DOHH2 (cell line): Measurements from ENCODE around the gene CLCN2.

Experiments
- H3F3A ChIP-seq: fragments of 200-600 bp; sonication (generic), shearing (Covaris generic); 2 replicates; pipeline ENCODE4 v1.6.0; 2016; ENCODE audit warnings: antibody characterized with exemption, mild to moderate bottlenecking; ENCODE audit not compliant: control insufficient read depth, insufficient read depth
- H3K27ac ChIP-seq: fragments of 200-600 bp; sonication (generic); 2 replicates; pipeline ENCODE4 v1.5.1; 2014; ENCODE audit warnings: low read depth, mild to moderate bottlenecking, low read length, moderate library complexity
- H3K27me3 ChIP-seq: fragments of 200-600 bp; sonication (generic); 2 replicates; pipeline ENCODE4 v1.6.1; 2014; ENCODE audit warnings: mild to moderate bottlenecking, low read length, mixed read lengths; ENCODE audit not compliant: control insufficient read depth
- H3K36me3 ChIP-seq: fragments of 200-600 bp; sonication (generic); 2 replicates; pipeline ENCODE4 v1.6.1; 2014; ENCODE audit warnings: mild to moderate bottlenecking, low read length, moderate library complexity, mixed read lengths; ENCODE audit not compliant: control insufficient read depth
- H3K4me1 ChIP-seq: fragments of 200-600 bp; sonication (generic); 2 replicates; pipeline ENCODE4 v1.6.1; 2014; ENCODE audit warnings: mild to moderate bottlenecking, low read length, mixed read lengths; ENCODE audit not compliant: control insufficient read depth
- H3K4me2 ChIP-seq: fragments of 200-600 bp; sonication (generic); 2 replicates; pipeline ENCODE4 v1.6.0; 2014; ENCODE audit warnings: mild to moderate bottlenecking, low read length, moderate library complexity
- H3K4me3 ChIP-seq: fragments of 200-600 bp; sonication (generic); 2 replicates; pipeline ENCODE4 v1.5.1; 2014; ENCODE audit warnings: mild to moderate bottlenecking, low read length, mixed read lengths
- H3K79me2 ChIP-seq: fragments of 200-600 bp; sonication (generic); 2 replicates; pipeline ENCODE4 v1.6.1; 2014; ENCODE audit warnings: mild to moderate bottlenecking, low read length, mixed read lengths; ENCODE audit not compliant: control insufficient read depth
- H3K9me2 ChIP-seq: fragments of 200-600 bp; sonication (generic); replicated peaks from 2 replicates; pipeline ENCODE4 v1.6.1; 2014; ENCODE audit warnings: mild to moderate bottlenecking, low read length, mixed read lengths; ENCODE audit not compliant: control insufficient read depth
- H3K9me3 ChIP-seq: fragments of 200-600 bp; sonication (generic); 2 replicates; pipeline ENCODE4 v1.6.1; 2014; ENCODE audit warnings: antibody characterized with exemption, low read length, mixed read lengths; ENCODE audit not compliant: control insufficient read depth, insufficient read depth
- H4K20me1 ChIP-seq: fragments of 200-600 bp; sonication (generic); 2 replicates; pipeline ENCODE4 v1.6.0; 2014; ENCODE audit warnings: low read depth, mild to moderate bottlenecking, antibody characterized with exemption, low read length, moderate library complexity; ENCODE audit not compliant: control insufficient read depth, insufficient read depth
- CTCF ChIP-seq: fragments of 200-600 bp; sonication (generic); IDR thresholded peaks from one replicate; pipeline ENCODE4 v1.5.1; 2014; ENCODE audit warnings: antibody characterized with exemption, mild to moderate bottlenecking, low read depth, low read length; ENCODE audit not compliant: poor library complexity, severe bottlenecking
- EZH2phosphoT487 ChIP-seq: fragments of 200-600 bp; sonication (generic); IDR thresholded peaks from 2 replicates; pipeline ENCODE4 v1.6.1; 2017; ENCODE audit warnings: borderline replicate concordance, mild to moderate bottlenecking, antibody characterized with exemption, low read length, moderate library complexity, mixed read lengths

Gene CLCN2

GRCh38 chr3:184353546-184353941 is 7.9 kb downstream of the CLCN2 start:
- no peak overlapping the region for H3K27ac ChIP-seq
- H3K36me3 ChIP-seq: no peaks in the 10 kb centered on the region
- no peaks in the 10 kb centered on the region for H3K79me2 ChIP-seq
- H3K9me2 ChIP-seq: no peaks in the 10 kb centered on the region
- no peak overlapping the region for H3K4me2 ChIP-seq
- H3K9me3 ChIP-seq: no peaks in the 10 kb centered on the region
- H4K20me1 ChIP-seq: no peaks in the 10 kb centered on the region
- H3K4me1 ChIP-seq: peaks cover 3% of the 10 kb centered on the region; the same call in 1 of the 2 replicates
- no peaks in the 10 kb centered on the region for H3K27me3 ChIP-seq
- H3F3A ChIP-seq: no peaks in the 10 kb centered on the region
- H3K4me3 ChIP-seq: no peak overlapping the region
- TF ChIP-seq EZH2phosphoT487 (no peak), CTCF (no peak)

- Histone ChIP-seq H3K4me2 (no peak overlapping the region), H3K79me2 (no peaks in the 10 kb centered on the region), H3K36me3 (no peaks in the 10 kb centered on the region), H3K27me3 (no peaks in the 10 kb centered on the region), H3K9me2 (no peaks in the 10 kb centered on the region), H3K27ac (no peak overlapping the region), H4K20me1 (no peaks in the 10 kb centered on the region), H3K9me3 (no peaks in the 10 kb centered on the region), H3F3A (no peaks in the 10 kb centered on the region), H3K4me3 (no peak overlapping the region), H3K4me1 (peaks cover 3% of the 10 kb centered on the region; the same call in 1 of the 2 replicates)
- TF ChIP-seq EZH2phosphoT487: no peak
- no peak for TF ChIP-seq CTCF
Observed at GRCh38 chr3:184352897-184353545, 8.4 kb downstream of the CLCN2 start.

GRCh38 chr3:184352149-184352785 is 9.1 kb downstream of the CLCN2 start:
- no peaks in the 10 kb centered on the region for H3F3A ChIP-seq
- H3K4me1 ChIP-seq: peaks cover 3% of the 10 kb centered on the region; the same call in 1 of the 2 replicates
- H3K9me2 ChIP-seq: no peaks in the 10 kb centered on the region
- H3K4me3 ChIP-seq: no peak overlapping the region
- H3K79me2 ChIP-seq: no peaks in the 10 kb centered on the region
- no peak overlapping the region for H3K4me2 ChIP-seq
- H4K20me1 ChIP-seq: no peaks in the 10 kb centered on the region
- no peak overlapping the region for H3K27ac ChIP-seq
- TF ChIP-seq EZH2phosphoT487 (no peak), CTCF (no peak)
- H3K27me3 ChIP-seq: no peaks in the 10 kb centered on the region
- H3K9me3 ChIP-seq: no peaks in the 10 kb centered on the region
- H3K36me3 ChIP-seq: no peaks in the 10 kb centered on the region
